HCT116 (cell line): ENCODE results near the gene HSD3B7. TPM values are rescaled to one million over a fixed set of nuclear protein-coding genes. Genes with fewer than 3 reads are reported as not detected.
A peak's percentile ranks its signal among the peaks of the same experiment; 100 is the strongest.
"Not testable (repeated sequence)": the region's sequence is repeated elsewhere in the genome, so short reads cannot be mapped to it uniquely, and the experiment has no call there.

Source experiments
- ATAC-seq: fragments of 200-7000 bp; cut with Tn5 transposase; 2 replicates; pipeline ENCODE4 v1.9.1; 2020; ENCODE audit warnings: mild to moderate bottlenecking, moderate library complexity
- BruUV-seq: library from RNA; stranded (reverse); fragments of 400-500 nt; replicated peaks from 2 replicates; lab custom pipeline; 2021; lab: Mats Ljungman, UMichigan
- CTCF ChIA-PET: fragments of 300-600 bp; sonication (Branson Sonifier 250); formaldehyde crosslinking; loops from one replicate; lab custom pipeline; 2021; ENCODE audit warnings: antibody characterized with exemption; lab: Charles Lee
- POLR2A ChIA-PET: fragments of 300-600, 350-600 bp; sonication (Branson Sonifier 250); formaldehyde crosslinking; loops from one replicate; lab custom pipeline; 2021; ENCODE audit warnings: antibody characterized with exemption; lab: Charles Lee
- RAD21 ChIA-PET, 2 experiments: fragments of 300-600 bp; sonication (Branson Sonifier 250); formaldehyde crosslinking; loops; one replicate each; lab custom pipeline; 2023; ENCODE audit warnings: low total read pairs in 2 of 2; ENCODE audit not compliant: uncharacterized antibody in 2 of 2, unreplicated experiment in 2 of 2, low non-redundant PET in 1 of 2; lab: Charles Lee
- DNase-seq: peaks from one replicate; pipeline ENCODE4 v3.0.0-alpha.2; 2010; ENCODE audit warnings: low read depth, low spot score
- H2AFZ ChIP-seq: fragments of 200-600 bp; shearing (Covaris generic), sonication (generic); 2 replicates; pipeline ENCODE4 v1.6.1; 2017; ENCODE audit warnings: low read depth, mixed run types, mixed read lengths, antibody characterized with exemption, low read length; ENCODE audit not compliant: poor library complexity, severe bottlenecking
- H3K27ac ChIP-seq: 2 replicates; pipeline ENCODE4 v1.5.1; 2012; ENCODE audit warnings: low read depth, low read length
- H3K27me3 ChIP-seq: fragments of 200-600 bp; sonication (generic); 2 replicates; pipeline ENCODE4 v1.6.1; 2016; ENCODE audit warnings: mixed run types, low read length, mixed read lengths; ENCODE audit not compliant: insufficient read depth
- H3K36me3 ChIP-seq, 2 experiments: fragments of 200-500 bp in 1 of 2; fragments of 200-600 bp in 1 of 2; sonication (Bioruptor generic) in 1 of 2; sonication (generic) in 1 of 2; 2 replicates each; pipeline versions ENCODE4 v1.5.1 to v1.6.1; 2014 to 2016; ENCODE audit warnings: low read length in 2 of 2, inconsistent platforms in 1 of 2, mixed read lengths in 1 of 2, mixed run types in 1 of 2; ENCODE audit not compliant: insufficient read depth in 2 of 2, control insufficient read depth in 1 of 2
- H3K4me1 ChIP-seq, 2 experiments: fragments of 200-600 bp in 1 of 2; sonication (generic) in 1 of 2; 2 replicates each; pipeline versions ENCODE4 v1.5.1 to v1.6.1; 2012 to 2017; ENCODE audit warnings: low read length in 2 of 2, inconsistent platforms in 1 of 2, mild to moderate bottlenecking in 1 of 2, mixed read lengths in 1 of 2, mixed run types in 1 of 2, moderate library complexity in 1 of 2; ENCODE audit not compliant: insufficient read depth in 2 of 2, control insufficient read depth in 1 of 2
- H3K4me2 ChIP-seq: fragments of 200-600 bp; sonication (generic); 2 replicates; pipeline ENCODE4 v1.6.1; 2017; ENCODE audit warnings: mixed run types, low read length, mixed read lengths
- H3K4me3 ChIP-seq, 2 experiments: fragments of 200-600 bp in 1 of 2; sonication (generic) in 1 of 2; replicated peaks in 1 of 2; 2 replicates each; pipeline ENCODE4 v1.5.1; 2011 to 2016; ENCODE audit warnings: low read length in 2 of 2, control low read depth in 1 of 2, low read depth in 1 of 2, mild to moderate bottlenecking in 1 of 2, mixed read lengths in 1 of 2, mixed run types in 1 of 2
- H3K79me2 ChIP-seq: fragments of 200-600 bp; sonication (generic); 2 replicates; pipeline ENCODE4 v1.6.1; 2017; ENCODE audit warnings: mild to moderate bottlenecking, mixed run types, low read length, moderate library complexity, mixed read lengths; ENCODE audit not compliant: insufficient read depth
- H3K9ac ChIP-seq: fragments of 200-600 bp; sonication (generic); 2 replicates; pipeline ENCODE4 v1.6.1; 2016; ENCODE audit warnings: low read length, mixed read lengths
- H3K9me2 ChIP-seq: fragments of 200-600 bp; sonication (generic), shearing (Covaris generic); 2 replicates; pipeline ENCODE4 v1.6.1; 2017; ENCODE audit warnings: mixed run types, mild to moderate bottlenecking, moderate library complexity; ENCODE audit not compliant: insufficient read depth
- H3K9me3 ChIP-seq, 2 experiments: fragments of 200-500 bp in 1 of 2; fragments of 200-600 bp in 1 of 2; sonication (Bioruptor generic) in 1 of 2; sonication (generic) in 1 of 2; 2 replicates each; pipeline ENCODE4 v1.6.1; 2014 to 2017; ENCODE audit warnings: low read length in 2 of 2, mixed read lengths in 2 of 2, inconsistent platforms in 1 of 2, low read depth in 1 of 2, mild to moderate bottlenecking in 1 of 2, mixed run types in 1 of 2, moderate library complexity in 1 of 2; ENCODE audit not compliant: control insufficient read depth in 1 of 2, insufficient read depth in 1 of 2
- H4K20me1 ChIP-seq: fragments of 200-600 bp; sonication (generic), shearing (Covaris generic); 2 replicates; pipeline ENCODE4 v1.6.1; 2017; ENCODE audit warnings: mixed run types, mild to moderate bottlenecking, moderate library complexity; ENCODE audit not compliant: insufficient read depth
- ELF1 ChIP-seq: IDR thresholded peaks from 2 replicates; pipeline ENCODE4 v1.6.1; 2012; ENCODE audit warnings: low read depth, borderline replicate concordance
- EZH2phosphoT487 ChIP-seq: fragments of 200-600 bp; IDR thresholded peaks from 2 replicates; pipeline ENCODE4 v1.6.1; 2018; ENCODE audit warnings: antibody characterized with exemption, borderline replicate concordance
- JUND ChIP-seq: IDR thresholded peaks from 2 replicates; pipeline ENCODE4 v1.6.1; 2012
- RAD21 ChIP-seq: IDR thresholded peaks from 2 replicates; pipeline ENCODE4 v1.6.1; 2012; ENCODE audit warnings: low read depth, mild to moderate bottlenecking
- SP1 ChIP-seq: IDR thresholded peaks from 2 replicates; pipeline ENCODE4 v1.6.1; 2012; ENCODE audit warnings: low read depth
- TCF7L2 ChIP-seq: IDR thresholded peaks from 2 replicates; pipeline ENCODE4 v1.7.0; 2011; ENCODE audit warnings: borderline replicate concordance, inconsistent platforms; ENCODE audit not compliant: insufficient read depth, insufficient read length; ENCODE audit errors: extremely low read depth
- intact Hi-C: fragments of 100-400 bp; cut with micrococcal nuclease; formaldehyde crosslinking; loops from 2 replicates; pipeline ENCODE4 v1.10.0; 2022
- total RNA-seq: library from RNA; stranded (reverse); gene quantifications from one replicate; pipeline ENCODE4 v1.2.1, GENCODE V29; 2021; ENCODE audit not compliant: unreplicated experiment
- TF ChIP-seq, protein P1 (sequence below): IDR thresholded peaks from 2 replicates; pipeline ENCODE4 v1.6.1; 2011; ENCODE audit warnings: mild to moderate bottlenecking, low read length, moderate library complexity; ENCODE audit not compliant: insufficient replicate concordance; ENCODE audit errors: extremely low read depth
- TF ChIP-seq, protein P2 (sequence below), 3 experiments: fragments of 200-600 bp in 1 of 3; sonication (generic) in 1 of 3; IDR thresholded peaks in 2 of 3; conservative IDR thresholded peaks in 1 of 3; 2 replicates each; pipeline ENCODE4 v1.5.1; 2012 to 2017; ENCODE audit warnings: low read depth in 2 of 3, low read length in 2 of 3, antibody characterized with exemption in 1 of 3, borderline replicate concordance in 1 of 3, control low read depth in 1 of 3, mild to moderate bottlenecking in 1 of 3, mixed read lengths in 1 of 3, mixed run types in 1 of 3, moderate library complexity in 1 of 3; ENCODE audit not compliant: insufficient read depth in 1 of 3

The HSD3B7 gene
- total RNA-seq, 1 experiment from 2014 or later, result 8.6 TPM

DNA sequence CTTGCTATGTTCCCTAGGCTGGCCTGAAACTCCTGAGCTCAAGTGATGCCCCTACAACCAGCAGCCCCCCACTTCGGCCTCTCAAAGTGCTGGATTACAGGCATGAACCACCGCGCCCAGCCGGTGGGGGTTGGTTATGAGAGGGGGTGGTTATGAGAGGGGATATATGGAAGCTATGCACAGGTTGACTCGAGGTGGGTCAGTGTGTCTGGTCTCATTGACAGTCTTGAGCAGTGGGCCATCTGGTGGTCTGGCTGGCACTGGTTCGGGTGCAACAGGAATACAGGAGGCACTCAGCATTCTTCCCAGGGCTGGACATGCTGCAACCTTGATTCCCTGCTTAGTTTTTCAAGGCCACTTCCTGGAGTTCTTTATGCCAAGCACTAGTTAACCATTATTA, 31.0 kb downstream of the HSD3B7 start:
- BruUV-seq, result no TSS peak
- intact Hi-C loops, result loop anchor here (2.0 kb wide), 1 partner anchor 31 kb away; the partner anchor contains the start of gene HSD3B7

DNA sequence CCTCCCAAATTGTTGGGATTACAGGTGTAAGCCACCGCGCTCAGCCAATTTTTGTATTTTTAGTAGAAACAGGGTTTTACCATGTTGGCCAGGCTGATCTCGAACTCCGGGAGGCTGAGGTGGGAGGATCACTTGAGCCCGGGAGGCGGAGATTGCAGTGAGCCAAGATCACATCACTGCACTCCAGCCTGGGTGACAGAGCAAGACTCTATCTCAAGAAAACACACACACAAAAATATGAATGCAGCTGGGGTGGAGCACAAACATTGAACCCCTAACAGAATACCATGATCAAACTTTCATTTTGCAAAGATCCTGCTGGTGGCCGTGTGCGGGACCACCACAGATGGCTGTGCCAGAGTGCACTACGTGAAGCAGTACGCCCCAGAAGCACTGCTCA, 32.7 kb downstream of the HSD3B7 start:
- intact Hi-C loops, result loop anchor here (2.0 kb wide), 1 partner anchor 33 kb away; the partner anchor contains the start of gene HSD3B7
- H3K4me1 ChIP-seq, DNase-seq, RAD21 ChIA-PET, CTCF ChIA-PET, H2AFZ ChIP-seq, H3K9ac ChIP-seq, H4K20me1 ChIP-seq, H3K79me2 ChIP-seq, POLR2A ChIA-PET, ATAC-seq, H3K4me3 ChIP-seq, H3K9me3 ChIP-seq, H3K27ac ChIP-seq, H3K4me2 ChIP-seq, H3K36me3 ChIP-seq, H3K9me2 ChIP-seq, H3K27me3 ChIP-seq, BruUV-seq: not testable (repeated sequence)

More for the DNA sequence above, 31.0 kb downstream of the HSD3B7 start:
- no peaks in the 10 kb centered on the region for H4K20me1 ChIP-seq
- ATAC-seq, result peak; percentile 66; the same call in 1 of the 2 replicates
- H3K4me1 ChIP-seq, result no peaks in the 10 kb centered on the region
- H3K27me3 ChIP-seq, result peaks cover 7% of the 10 kb centered on the region; the same call in 1 of the 2 replicates
- CTCF ChIA-PET, result interaction anchor here (0.7 to 0.9 kb wide), 2 partner anchors 31 to 171 kb away, joined by 3 to 4 read pairs; partner anchors contain the start of gene HSD3B7
- no peak for DNase-seq
- no peaks in the 10 kb centered on the region for H3K9me3 ChIP-seq
- H3K9ac ChIP-seq, result no peak overlapping the region
- H3K4me3 ChIP-seq, result no peak overlapping the region
- no peaks in the 10 kb centered on the region for H3K79me2 ChIP-seq
- H2AFZ ChIP-seq, result no peak overlapping the region
- H3K27ac ChIP-seq, result no peak overlapping the region
- no peaks in the 10 kb centered on the region for H3K36me3 ChIP-seq
- POLR2A ChIA-PET, result interaction anchor here (1.0 kb wide), 1 partner anchor 199 kb away, joined by 3 read pairs; no protein-coding TSS in a partner anchor
- RAD21 ChIA-PET, result no interaction called here
- H3K9me2 ChIP-seq, result no peaks in the 10 kb centered on the region
- no peak overlapping the region for H3K4me2 ChIP-seq
- TF ChIP-seq ELF1 (no peak), RAD21 (peak; percentile 39), JUND (no peak), SP1 (no peak), TCF7L2 (no peak), EZH2phosphoT487 (no peak)
- TF ChIP-seq, protein P1, sequence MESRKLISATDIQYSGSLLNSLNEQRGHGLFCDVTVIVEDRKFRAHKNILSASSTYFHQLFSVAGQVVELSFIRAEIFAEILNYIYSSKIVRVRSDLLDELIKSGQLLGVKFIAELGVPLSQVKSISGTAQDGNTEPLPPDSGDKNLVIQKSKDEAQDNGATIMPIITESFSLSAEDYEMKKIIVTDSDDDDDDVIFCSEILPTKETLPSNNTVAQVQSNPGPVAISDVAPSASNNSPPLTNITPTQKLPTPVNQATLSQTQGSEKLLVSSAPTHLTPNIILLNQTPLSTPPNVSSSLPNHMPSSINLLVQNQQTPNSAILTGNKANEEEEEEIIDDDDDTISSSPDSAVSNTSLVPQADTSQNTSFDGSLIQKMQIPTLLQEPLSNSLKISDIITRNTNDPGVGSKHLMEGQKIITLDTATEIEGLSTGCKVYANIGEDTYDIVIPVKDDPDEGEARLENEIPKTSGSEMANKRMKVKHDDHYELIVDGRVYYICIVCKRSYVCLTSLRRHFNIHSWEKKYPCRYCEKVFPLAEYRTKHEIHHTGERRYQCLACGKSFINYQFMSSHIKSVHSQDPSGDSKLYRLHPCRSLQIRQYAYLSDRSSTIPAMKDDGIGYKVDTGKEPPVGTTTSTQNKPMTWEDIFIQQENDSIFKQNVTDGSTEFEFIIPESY, result no peak
- TF ChIP-seq, protein P2, sequence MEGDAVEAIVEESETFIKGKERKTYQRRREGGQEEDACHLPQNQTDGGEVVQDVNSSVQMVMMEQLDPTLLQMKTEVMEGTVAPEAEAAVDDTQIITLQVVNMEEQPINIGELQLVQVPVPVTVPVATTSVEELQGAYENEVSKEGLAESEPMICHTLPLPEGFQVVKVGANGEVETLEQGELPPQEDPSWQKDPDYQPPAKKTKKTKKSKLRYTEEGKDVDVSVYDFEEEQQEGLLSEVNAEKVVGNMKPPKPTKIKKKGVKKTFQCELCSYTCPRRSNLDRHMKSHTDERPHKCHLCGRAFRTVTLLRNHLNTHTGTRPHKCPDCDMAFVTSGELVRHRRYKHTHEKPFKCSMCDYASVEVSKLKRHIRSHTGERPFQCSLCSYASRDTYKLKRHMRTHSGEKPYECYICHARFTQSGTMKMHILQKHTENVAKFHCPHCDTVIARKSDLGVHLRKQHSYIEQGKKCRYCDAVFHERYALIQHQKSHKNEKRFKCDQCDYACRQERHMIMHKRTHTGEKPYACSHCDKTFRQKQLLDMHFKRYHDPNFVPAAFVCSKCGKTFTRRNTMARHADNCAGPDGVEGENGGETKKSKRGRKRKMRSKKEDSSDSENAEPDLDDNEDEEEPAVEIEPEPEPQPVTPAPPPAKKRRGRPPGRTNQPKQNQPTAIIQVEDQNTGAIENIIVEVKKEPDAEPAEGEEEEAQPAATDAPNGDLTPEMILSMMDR (IDR thresholded peaks at IDR 0.05 in 2 of 3, conservative IDR thresholded peaks at IDR 0.05 in 1 of 3; ENCODE audit: borderline replicate concordance in 1 of 3, insufficient read depth in 1 of 3, low read depth in 2 of 3, low read length in 2 of 3), result peak in 1 of 3 experiments; percentile 10; a peak in 1 of 6 replicates
- TF ChIP-seq, all 23 proteins: peak for 2
